GM12873 (cell line): ENCODE data around the gene TFCP2.

Source experiments
- TF ChIP-seq, protein P1 (sequence below): IDR thresholded peaks from 2 replicates; pipeline ENCODE4 v1.5.1; 2012; ENCODE audit warnings: low read depth, mild to moderate bottlenecking, moderate library complexity, low read length, control low read depth; ENCODE audit not compliant: insufficient read depth; ENCODE audit errors: missing control alignments

TFCP2 gene

DNA sequence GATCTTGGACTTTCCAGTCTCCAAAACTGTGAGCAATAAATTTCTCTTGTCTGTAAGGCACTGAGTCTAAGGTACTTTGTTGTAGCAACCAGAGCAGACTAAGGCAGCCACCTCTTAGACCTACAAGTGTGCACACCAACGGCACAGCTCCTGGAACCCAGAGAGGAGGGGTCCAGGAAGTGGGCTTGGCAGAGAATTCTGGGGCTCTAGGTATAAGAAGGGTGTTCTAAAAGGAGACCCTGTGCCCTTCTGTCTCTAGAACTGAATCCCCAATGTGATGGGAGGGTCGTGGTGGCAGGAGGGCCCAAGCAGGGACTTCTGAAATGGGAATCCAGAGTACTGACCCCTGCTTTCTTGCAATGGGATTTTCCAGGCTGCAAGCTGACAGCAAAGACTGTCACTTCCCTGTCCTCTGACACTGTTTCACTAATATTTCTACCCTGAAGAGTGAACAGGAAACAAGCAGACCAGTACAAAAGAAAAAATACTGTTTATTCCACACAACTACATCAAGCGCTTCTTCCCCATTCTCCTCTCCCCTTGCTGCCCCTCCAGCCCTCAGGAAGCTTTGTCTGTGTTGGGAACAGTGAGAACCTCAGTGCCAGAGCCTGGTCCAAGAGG is 13.6 kb upstream of the TFCP2 start:
- TF ChIP-seq, protein P1, sequence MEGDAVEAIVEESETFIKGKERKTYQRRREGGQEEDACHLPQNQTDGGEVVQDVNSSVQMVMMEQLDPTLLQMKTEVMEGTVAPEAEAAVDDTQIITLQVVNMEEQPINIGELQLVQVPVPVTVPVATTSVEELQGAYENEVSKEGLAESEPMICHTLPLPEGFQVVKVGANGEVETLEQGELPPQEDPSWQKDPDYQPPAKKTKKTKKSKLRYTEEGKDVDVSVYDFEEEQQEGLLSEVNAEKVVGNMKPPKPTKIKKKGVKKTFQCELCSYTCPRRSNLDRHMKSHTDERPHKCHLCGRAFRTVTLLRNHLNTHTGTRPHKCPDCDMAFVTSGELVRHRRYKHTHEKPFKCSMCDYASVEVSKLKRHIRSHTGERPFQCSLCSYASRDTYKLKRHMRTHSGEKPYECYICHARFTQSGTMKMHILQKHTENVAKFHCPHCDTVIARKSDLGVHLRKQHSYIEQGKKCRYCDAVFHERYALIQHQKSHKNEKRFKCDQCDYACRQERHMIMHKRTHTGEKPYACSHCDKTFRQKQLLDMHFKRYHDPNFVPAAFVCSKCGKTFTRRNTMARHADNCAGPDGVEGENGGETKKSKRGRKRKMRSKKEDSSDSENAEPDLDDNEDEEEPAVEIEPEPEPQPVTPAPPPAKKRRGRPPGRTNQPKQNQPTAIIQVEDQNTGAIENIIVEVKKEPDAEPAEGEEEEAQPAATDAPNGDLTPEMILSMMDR = no peak

DNA sequence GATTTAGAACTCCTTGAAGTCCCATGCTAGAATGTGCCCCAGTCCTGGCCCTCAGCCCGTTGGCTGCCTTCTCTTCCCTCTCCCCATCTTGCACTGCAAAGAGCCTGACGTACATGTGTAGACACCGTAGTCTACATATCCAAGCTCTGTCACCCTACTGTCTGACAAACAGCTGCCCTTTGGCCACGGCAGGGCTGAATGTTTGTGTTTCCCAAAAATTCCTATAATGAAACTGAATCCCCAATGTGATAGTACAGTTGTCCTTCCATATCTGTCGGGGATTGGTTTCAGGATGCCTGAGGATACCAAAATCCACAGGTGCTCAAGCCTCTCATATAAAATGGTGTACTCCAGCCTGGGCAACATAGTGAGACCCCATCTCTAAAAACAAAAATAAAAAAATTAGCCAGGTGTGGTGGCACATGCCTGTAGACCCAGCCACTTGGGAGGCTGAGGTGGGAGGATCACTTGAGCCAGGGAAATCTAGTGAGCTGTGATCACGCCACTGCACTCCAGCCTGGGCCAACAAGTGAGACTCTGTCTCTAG is 12.3 kb upstream of the TFCP2 start:
- TF ChIP-seq, protein P1 = no peak

DNA sequence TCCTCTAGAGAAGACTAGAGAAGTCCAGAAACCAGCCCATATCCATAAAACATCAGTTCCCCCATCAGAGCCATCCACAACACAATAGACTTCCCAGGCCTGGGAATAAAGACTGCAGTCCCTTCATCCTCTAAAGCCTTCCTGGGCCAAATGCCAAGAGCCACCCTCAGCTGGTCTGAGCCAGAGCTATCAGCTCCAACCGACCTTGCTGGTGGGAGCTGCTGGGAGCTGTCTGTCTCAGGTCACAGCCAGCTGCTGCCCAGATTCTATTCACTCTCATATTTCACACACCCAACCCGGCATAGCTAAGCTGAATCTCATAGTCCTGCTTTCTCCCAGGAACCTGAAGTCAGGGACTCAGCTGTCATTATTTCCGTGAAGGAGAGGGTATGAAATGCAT is 10.9 kb upstream of the TFCP2 start:
- TF ChIP-seq, protein P1 = no peak

DNA sequence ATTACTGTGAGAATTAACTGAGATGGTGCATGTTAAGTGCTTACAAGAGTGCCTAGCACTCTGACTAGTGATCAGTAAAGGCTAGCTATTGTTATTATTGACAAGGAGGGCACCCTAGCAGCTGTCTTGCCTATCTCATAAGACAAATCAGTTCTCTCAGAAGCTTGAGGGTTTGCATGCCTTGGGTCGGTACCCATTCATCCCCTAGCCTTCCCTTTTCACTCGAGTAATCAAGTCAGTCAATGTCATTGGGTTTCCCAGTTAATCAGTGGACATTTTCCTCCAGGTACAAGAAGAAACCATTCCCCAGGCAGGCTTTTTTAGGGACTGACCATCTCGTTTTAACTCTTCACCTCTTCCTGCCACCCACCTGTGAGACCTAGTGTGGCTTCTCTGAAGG is 10.4 kb upstream of the TFCP2 start:
- TF ChIP-seq, protein P1 = no peak

DNA sequence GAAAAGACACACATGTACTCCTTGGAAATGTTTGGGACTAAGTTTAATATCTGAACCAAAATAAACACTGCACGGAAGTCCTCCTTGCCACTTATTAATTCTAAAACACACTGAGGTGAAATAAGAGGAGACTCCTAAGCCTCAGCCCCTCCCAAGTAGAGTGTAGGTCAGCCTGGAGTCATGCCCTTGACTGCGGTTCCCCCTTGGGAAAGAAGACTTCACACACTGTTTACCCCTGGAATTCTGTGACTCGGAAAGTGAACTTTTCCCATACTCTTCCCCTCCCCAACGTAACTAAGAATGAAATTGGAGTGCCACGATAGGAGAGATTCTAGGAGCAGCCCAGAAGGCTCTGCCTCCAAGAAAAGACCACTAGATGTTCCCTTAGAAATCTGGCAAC is 8.6 kb upstream of the TFCP2 start:
- TF ChIP-seq, protein P1 = no peak

DNA sequence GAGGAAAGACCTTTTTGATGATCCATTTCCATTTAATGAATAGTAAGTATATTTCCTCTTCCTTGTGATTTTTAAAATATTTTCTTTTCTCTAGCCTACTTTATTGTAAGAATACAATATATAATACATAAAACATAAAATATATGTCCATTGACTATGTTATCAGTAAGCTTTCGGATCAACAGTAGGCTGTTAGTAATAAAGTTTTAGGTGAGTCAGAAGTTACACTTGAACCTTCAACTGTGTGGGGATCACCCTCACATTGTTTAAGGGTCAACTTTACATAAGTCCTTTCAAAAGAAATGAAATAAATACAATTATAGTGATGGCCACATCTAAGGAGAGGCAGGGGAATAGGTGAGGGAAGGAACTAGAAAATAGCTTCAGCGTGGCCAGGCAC is 5.0 kb upstream of the TFCP2 start:
- TF ChIP-seq, protein P1 = no peak

DNA sequence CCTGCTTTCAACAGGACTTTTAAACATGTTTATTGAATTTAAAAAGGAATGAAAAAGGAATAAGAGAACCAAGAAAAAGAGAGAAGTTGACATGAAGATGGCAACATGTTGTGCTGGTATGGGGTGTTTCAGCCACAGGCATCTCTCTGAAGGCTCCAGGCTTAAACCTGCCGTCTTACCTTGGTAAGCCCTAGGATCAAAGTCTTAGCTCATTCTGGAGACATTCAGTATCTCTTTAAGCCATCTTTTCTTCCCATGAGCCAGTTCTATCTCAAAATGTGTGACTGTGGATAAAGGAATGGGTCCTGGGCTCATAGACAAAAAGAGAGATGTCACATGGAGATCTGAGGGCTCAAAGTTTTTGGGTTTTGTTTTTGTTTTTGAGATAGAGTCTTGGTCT is 1.6 kb upstream of the TFCP2 start:
- TF ChIP-seq, protein P1 = no peak
